CD14-positive monocyte (primary cell): ENCODE data around the gene CWC15. TPM values are rescaled to one million over a fixed set of nuclear protein-coding genes. Genes with fewer than 3 reads are reported as not detected.

Experiments
- DNase-seq, 3 donors: peaks; one replicate each; pipeline ENCODE4 v3.0.0-alpha.2; 2011 to 2022
- H2AFZ ChIP-seq: 2 replicates; pipeline ENCODE4 v1.6.0; 2012; ENCODE audit warnings: mild to moderate bottlenecking, low read depth, low read length, inconsistent platforms; ENCODE audit not compliant: insufficient read depth, poor library complexity, severe bottlenecking
- H3K27ac ChIP-seq, 2 donors: 1 replicate in 1 of 2; 2 replicates in 1 of 2; pipeline ENCODE4 v1.5.1; 2012 to 2013; ENCODE audit warnings: low read length in 2 of 2, control low read depth in 1 of 2, inconsistent platforms in 1 of 2, low read depth in 1 of 2, mild to moderate bottlenecking in 1 of 2
- H3K27me3 ChIP-seq, 2 donors: one replicate each; pipeline versions ENCODE4 v1.6.0 to v1.6.1; 2011 to 2013; ENCODE audit warnings: low read length in 2 of 2; ENCODE audit not compliant: control insufficient read depth in 2 of 2, insufficient read depth in 2 of 2
- H3K36me3 ChIP-seq, 2 donors: replicated peaks in 1 of 2; 1 replicate in 1 of 2; 2 replicates in 1 of 2; pipeline versions ENCODE4 v1.5.1 to v1.6.1; 2012 to 2013; ENCODE audit warnings: low read length in 2 of 2, control low read depth in 1 of 2, inconsistent platforms in 1 of 2, mild to moderate bottlenecking in 1 of 2; ENCODE audit not compliant: insufficient read depth in 2 of 2, control insufficient read depth in 1 of 2
- H3K4me1 ChIP-seq, 2 donors: 1 replicate in 1 of 2; 2 replicates in 1 of 2; pipeline versions ENCODE4 v1.5.1 to v1.6.1; 2012 to 2013; ENCODE audit warnings: low read length in 2 of 2, control low read depth in 1 of 2, inconsistent platforms in 1 of 2, mild to moderate bottlenecking in 1 of 2, moderate library complexity in 1 of 2; ENCODE audit not compliant: insufficient read depth in 2 of 2, control insufficient read depth in 1 of 2
- H3K4me2 ChIP-seq: replicated peaks from 2 replicates; pipeline ENCODE3; 2012; ENCODE audit warnings: low read length, moderate library complexity, mild to moderate bottlenecking; ENCODE audit not compliant: poor library complexity, severe bottlenecking; ENCODE audit errors: extremely low read depth
- H3K4me3 ChIP-seq, 3 experiments: fragments of 200-600 bp in 1 of 3; sonication (generic) in 1 of 3; replicated peaks in 1 of 3; 1 replicate in 2 of 3; 2 replicates in 1 of 3; pipeline ENCODE4 v1.5.1; 2011 to 2013; ENCODE audit warnings: low read length in 3 of 3, mild to moderate bottlenecking in 3 of 3, control low read depth in 2 of 3, low read depth in 2 of 3, inconsistent platforms in 1 of 3, moderate library complexity in 1 of 3
- H3K79me2 ChIP-seq: 2 replicates; pipeline ENCODE4 v1.6.0; 2012; ENCODE audit warnings: mild to moderate bottlenecking, control low read depth, inconsistent platforms, low read length, moderate library complexity; ENCODE audit not compliant: insufficient read depth
- H3K9ac ChIP-seq: 2 replicates; pipeline ENCODE4 v1.6.0; 2017; ENCODE audit warnings: low read length, mild to moderate bottlenecking; ENCODE audit not compliant: insufficient read depth, poor library complexity, severe bottlenecking
- H3K9me3 ChIP-seq, 2 donors: replicated peaks in 1 of 2; 1 replicate in 1 of 2; 2 replicates in 1 of 2; pipeline versions ENCODE4 v1.5.1 to v1.6.1; 2012 to 2013; ENCODE audit warnings: low read length in 2 of 2, control low read depth in 1 of 2; ENCODE audit not compliant: control insufficient read depth in 1 of 2, insufficient read depth in 1 of 2
- H4K20me1 ChIP-seq: 2 replicates; pipeline ENCODE4 v1.6.0; 2012; ENCODE audit warnings: mild to moderate bottlenecking, low read length, control low read depth, moderate library complexity; ENCODE audit not compliant: insufficient read depth
- H3K27ac Mint-ChIP-seq, 7 donors: one replicate each; pipeline ENCODE4 v1.8.0; 2020; ENCODE audit warnings: mild to moderate bottlenecking in 7 of 7, mixed read lengths in 7 of 7, moderate library complexity in 6 of 7, inconsistent platforms in 2 of 7
- H3K27me3 Mint-ChIP-seq, 3 donors: one replicate each; pipeline ENCODE4 v1.8.0; 2021 to 2022; ENCODE audit warnings: low read depth in 3 of 3, mild to moderate bottlenecking in 3 of 3, mixed read lengths in 3 of 3, moderate library complexity in 3 of 3, inconsistent platforms in 1 of 3
- H3K36me3 Mint-ChIP-seq, 2 donors: one replicate each; pipeline ENCODE4 v1.8.0; 2020; ENCODE audit warnings: mixed read lengths in 2 of 2, inconsistent platforms in 1 of 2, mild to moderate bottlenecking in 1 of 2
- H3K4me1 Mint-ChIP-seq: one replicate; pipeline ENCODE4 v1.8.0; 2020; ENCODE audit warnings: mild to moderate bottlenecking, mixed read lengths
- H3K4me3 Mint-ChIP-seq, 2 donors: one replicate each; pipeline ENCODE4 v1.8.0; 2020; ENCODE audit warnings: mild to moderate bottlenecking in 2 of 2, mixed read lengths in 2 of 2, moderate library complexity in 1 of 2
- H3K9me3 Mint-ChIP-seq, 7 donors: one replicate each; pipeline ENCODE4 v1.8.0; 2020 to 2022; ENCODE audit warnings: mixed read lengths in 7 of 7, mild to moderate bottlenecking in 6 of 7, moderate library complexity in 6 of 7, inconsistent platforms in 2 of 7
- CTCF ChIP-seq: fragments of 200-600 bp; IDR thresholded peaks from one replicate; pipeline ENCODE4 v1.8.0; 2022; ENCODE audit warnings: antibody characterized with exemption, mild to moderate bottlenecking
- WGBS: methylation state at CpG from one replicate; pipeline ENCODE4 v1.1.5; 2013; ENCODE audit warnings: missing lambda C conversion rate; ENCODE audit not compliant: insufficient coverage; 5-methylcytosine and 5-hydroxymethylcytosine counted together
- intact Hi-C, 2 donors: fragments of 100-400 bp; cut with micrococcal nuclease; formaldehyde crosslinking; loops; one replicate each; pipeline versions ENCODE4 v1.15.0 to v1.15.1; 2023
- polyA plus RNA-seq, 3 donors: library from polyadenylated mRNA; depleted of rRNA in 1 of 3; unstranded in 2 of 3; stranded (reverse) in 1 of 3; fragments of 300-500 nt in 2 of 3; fragments of >200 nt in 1 of 3; fragmentation: Illumina TruSeq in 2 of 3; gene quantifications; 1 replicate in 2 of 3; 2 replicates in 1 of 3; pipeline ENCODE4 v1.2.3, GENCODE V29; 2012 to 2021

The CWC15 gene
- polyA plus RNA-seq, 3 donors = 27.5 to 43.8 (median 38.9) TPM

GRCh38 chr11:94960488-94960887, 12.9 kb downstream of the CWC15 start:
- no peaks in the 10 kb centered on the region for H3K9me3 Mint-ChIP-seq
- Histone ChIP-seq H3K79me2 (no peaks in the 10 kb centered on the region), H3K4me1 (no peaks in the 10 kb centered on the region), H4K20me1 (peaks cover 10% of the 10 kb centered on the region), H3K9me3 (no peaks in the 10 kb centered on the region), H3K9ac (no peak overlapping the region), H3K27ac (no peak overlapping the region), H3K4me3 (no peak overlapping the region), H2AFZ (no peak overlapping the region), H3K27me3 (no peaks in the 10 kb centered on the region), H3K36me3 (peaks cover 49 to 75% of the 10 kb centered on the region in 2 donors), H3K4me2 (no peak overlapping the region)
- TF ChIP-seq CTCF = no peak
- DNase-seq = no peak
- no peaks in the 10 kb centered on the region for H3K4me1 Mint-ChIP-seq
- H3K36me3 Mint-ChIP-seq = peaks cover 49 to 70% of the 10 kb centered on the region in 2 donors
- intact Hi-C loops = no loop called here
- no peak overlapping the region for H3K4me3 Mint-ChIP-seq
- no peak overlapping the region for H3K27ac Mint-ChIP-seq
- no CpG with 5 or more reads among the region's 2 CpGs for WGBS
- no peaks in the 10 kb centered on the region for H3K27me3 Mint-ChIP-seq

GRCh38 chr11:94959179-94959578, 14.2 kb downstream of the CWC15 start:
- no peaks in the 10 kb centered on the region for H3K4me1 ChIP-seq
- H4K20me1 ChIP-seq = peaks cover 2% of the 10 kb centered on the region
- H3K79me2 ChIP-seq = no peaks in the 10 kb centered on the region
- no peaks in the 10 kb centered on the region for H3K27me3 ChIP-seq
- no peak for TF ChIP-seq CTCF
- 100% methylated on average over 1 of the region's 2 CpGs for WGBS
- Mint-ChIP-seq H3K4me1 (no peaks in the 10 kb centered on the region), H3K9me3 (no peaks in the 10 kb centered on the region), H3K27ac (peak overlapping the region in 2 of 7 donors; percentile 20 to 68), H3K36me3 (peaks cover 36 to 57% of the 10 kb centered on the region in 2 donors), H3K4me3 (no peak overlapping the region), H3K27me3 (peaks cover 0 to 2% (median 1%) of the 10 kb centered on the region in 3 donors)
- H3K4me3 ChIP-seq = no peak overlapping the region
- no peak overlapping the region for H3K4me2 ChIP-seq
- no peak overlapping the region for H2AFZ ChIP-seq
- no peak overlapping the region for H3K27ac ChIP-seq
- intact Hi-C loops = no loop called here
- H3K36me3 ChIP-seq = peaks cover 36 to 62% of the 10 kb centered on the region in 2 donors
- H3K9me3 ChIP-seq = no peaks in the 10 kb centered on the region
- DNase-seq = no peak
- H3K9ac ChIP-seq = no peak overlapping the region
